Activated CD4-positive, alpha-beta T cell treated with anti-CD3 and anti-CD28 coated beads, Interleukin-2, amount 10 ng/mL, durations not matched to agents 24 days and 14 days (primary cell): ENCODE measurements around the gene GNB5. TPM values are rescaled to one million over a fixed set of nuclear protein-coding genes. Genes with fewer than 3 reads are reported as not detected.

Experiments
- DNase-seq: peaks from one replicate; pipeline ENCODE4 v3.0.0; 2022
- H3K27ac Mint-ChIP-seq: one replicate; pipeline ENCODE4 v1.8.0; 2022; ENCODE audit warnings: mild to moderate bottlenecking, mixed read lengths
- H3K27me3 Mint-ChIP-seq: one replicate; pipeline ENCODE4 v1.8.0; 2022; ENCODE audit warnings: mixed read lengths
- H3K36me3 Mint-ChIP-seq: one replicate; pipeline ENCODE4 v1.8.0; 2022; ENCODE audit warnings: low read depth, mild to moderate bottlenecking, mixed read lengths
- H3K4me1 Mint-ChIP-seq: one replicate; pipeline ENCODE4 v1.8.0; 2021; ENCODE audit warnings: mixed read lengths
- H3K4me3 Mint-ChIP-seq: one replicate; pipeline ENCODE4 v1.8.0; 2022; ENCODE audit warnings: mild to moderate bottlenecking, moderate library complexity, mixed read lengths
- H3K9me3 Mint-ChIP-seq: one replicate; pipeline ENCODE4 v1.8.0; 2021; ENCODE audit warnings: mixed read lengths
- intact Hi-C: fragments of 100-400 bp; cut with micrococcal nuclease; formaldehyde crosslinking; loops from one replicate; pipeline ENCODE4 v1.15.1; 2023
- total RNA-seq: library from RNA; stranded (reverse); gene quantifications from 2 replicates; pipeline ENCODE4 v1.2.3, GENCODE V29; 2022

Gene GNB5
- total RNA-seq, 1 donor from 2014 or later = 21.5 TPM

- H3K4me3 Mint-ChIP-seq = no peak overlapping the region
- no peak overlapping the region for H3K27ac Mint-ChIP-seq
- no peaks in the 10 kb centered on the region for H3K9me3 Mint-ChIP-seq
- H3K36me3 Mint-ChIP-seq = peaks cover 35% of the 10 kb centered on the region
- H3K27me3 Mint-ChIP-seq = no peaks in the 10 kb centered on the region
- H3K4me1 Mint-ChIP-seq = peaks cover 13% of the 10 kb centered on the region
- intact Hi-C loops = no loop called here
- DNase-seq = no peak
Observed at GRCh38 chr15:52067545-52067926, 123.7 kb downstream of the GNB5 start.

DNA sequence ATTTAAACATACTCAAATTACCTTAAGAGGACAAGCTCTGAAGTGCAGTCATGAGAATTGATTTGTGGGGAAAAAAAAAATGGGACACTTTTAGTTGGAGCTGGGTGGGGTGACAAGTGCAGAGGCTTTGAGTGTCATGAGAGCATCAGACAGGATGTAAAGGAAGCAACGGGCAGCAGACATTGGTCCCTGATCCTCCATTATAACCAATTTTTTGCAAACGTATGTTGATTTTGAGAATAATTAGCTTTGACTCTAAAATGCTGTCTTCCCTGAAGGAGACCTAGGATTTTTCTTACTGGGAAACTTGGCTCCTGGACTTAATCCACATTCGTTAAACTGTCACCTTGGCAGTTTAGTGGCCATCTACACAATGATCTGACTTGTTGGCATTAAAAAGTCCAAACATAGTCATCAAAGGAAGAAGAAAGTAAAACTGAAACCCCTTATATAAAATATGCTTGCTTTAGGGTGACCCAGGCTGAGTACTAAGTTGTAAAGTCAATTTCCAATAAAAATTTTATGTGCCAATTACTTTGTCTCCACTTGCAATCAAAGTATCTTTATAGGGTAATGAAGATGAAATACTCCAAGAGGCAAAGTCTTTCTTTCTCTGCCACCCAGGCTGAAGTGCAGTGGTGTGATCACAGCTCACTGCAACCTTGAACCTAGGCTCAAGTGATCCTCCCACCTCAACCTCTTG, 124.2 kb downstream of the GNB5 start:
- Mint-ChIP-seq H3K9me3 (no peaks in the 10 kb centered on the region), H3K27me3 (no peaks in the 10 kb centered on the region), H3K36me3 (peaks cover 35% of the 10 kb centered on the region), H3K4me3 (no peak overlapping the region), H3K27ac (no peak overlapping the region), H3K4me1 (peaks cover 13% of the 10 kb centered on the region)
- intact Hi-C loops = no loop called here
- DNase-seq = no peak

Other genes starting within 250 kb of the GNB5 start
- gene LEO1, start 219.6 kb downstream of the GNB5 start, total RNA-seq = 35.0 and 35.7 TPM in 2 replicates
- gene MAPK6, start 172.2 kb downstream of the GNB5 start, total RNA-seq = 60.9 and 63.9 TPM in 2 replicates
- gene BCL2L10, start 78.6 kb downstream of the GNB5 start, total RNA-seq = not detected in 2 replicates
- 0.24 and 0.30 TPM in 2 replicates for gene MYO5C, start 104.4 kb upstream of the GNB5 start, total RNA-seq